GM21515 (cell line): Measurements from ENCODE around the gene PDIA3.
"Not testable (repeated sequence)": the region's sequence is repeated elsewhere in the genome, so short reads cannot be mapped to it uniquely, and the experiment has no call there.

Source experiments
- ATAC-seq: cut with Tn5 transposase; IDR thresholded peaks from one replicate; pipeline ENCODE4 v1.9.1; 2021; ENCODE audit not compliant: unreplicated experiment

The PDIA3 gene

GRCh38 chr15:43808960-43809678 lies 62.9 kb downstream of the PDIA3 start:
- no peak for ATAC-seq

- not testable (repeated sequence) for ATAC-seq
These were observed 68.8 kb downstream of the PDIA3 start for GRCh38 chr15:43815064-43815463.

DNA sequence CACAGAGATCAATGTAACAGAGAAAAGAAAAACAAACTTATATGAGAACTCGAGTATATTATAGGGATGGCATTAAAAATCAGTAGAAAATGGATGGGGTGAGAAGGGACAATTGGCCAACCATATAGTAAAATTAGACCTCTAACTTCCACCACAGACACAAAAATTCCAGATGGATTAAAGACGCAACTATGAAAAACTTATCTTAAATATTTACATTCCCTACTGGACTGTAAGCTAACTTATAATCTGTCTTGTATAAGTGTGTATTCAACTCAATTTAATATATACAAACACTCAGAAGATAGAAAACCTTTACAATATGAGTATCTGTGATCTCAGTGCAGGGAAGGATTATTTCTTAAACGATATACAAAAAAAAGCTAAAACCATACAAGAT lies 75.3 kb downstream of the PDIA3 start:
- ATAC-seq = no peak
